ENCODE data around the gene TMIGD3. TPM values are rescaled to one million over a fixed set of nuclear protein-coding genes. Genes with fewer than 3 reads are reported as not detected.

TMIGD3 gene
- total RNA-seq, 4 donors from 2014 or later = 0.27 to 0.95 TPM; not detected in 2

DNA sequence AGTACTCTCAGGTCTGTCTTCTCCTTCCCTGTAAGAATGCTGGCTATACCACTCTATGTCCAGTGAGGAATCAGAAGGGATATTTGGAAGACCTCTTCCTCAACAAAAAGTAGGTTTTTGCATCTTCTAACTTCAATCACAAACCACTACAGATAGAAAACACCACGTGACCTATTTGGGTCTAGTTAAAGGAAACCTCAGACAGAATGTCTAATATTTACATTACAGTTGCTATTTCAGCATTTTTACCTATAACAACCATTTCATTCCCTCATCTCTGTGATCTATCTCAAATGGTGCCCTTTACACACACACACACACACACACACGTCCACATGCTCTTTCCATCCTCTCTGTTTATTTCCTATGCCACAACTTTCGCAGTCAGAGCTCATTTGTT, 7.9 kb upstream of the TMIGD3 start:
- no peaks in the 10 kb centered on the region for H3K27me3 ChIP-seq
- in situ Hi-C loops (cut with MboI; ENCODE audit: low pct_ligation_motif_present in 1 of 4, low pct_unique_long_range_greater_than_20kb in 1 of 4, low sequenced_read_pairs in 3 of 4) (loop anchor here in 1 of 4 donors (10.0 kb wide), 1 partner anchor 243 kb away; the partner anchor contains the start of gene DDX20), intact Hi-C loops (cut with DNase I; ENCODE audit: low total_unique reads) (no loop called here)
- no peak for TF ChIP-seq EP300 (IDR thresholded peaks at IDR 0.05; ENCODE audit: low read depth)
- TF ChIP-seq CTCF (IDR thresholded peaks at IDR 0.05) = no peak
- TF ChIP-seq POLR2AphosphoS5 (IDR thresholded peaks at IDR 0.05) = no peak
- no peak for TF ChIP-seq POLR2A (IDR thresholded peaks at IDR 0.05)
- no peaks in the 10 kb centered on the region for H3K36me3 ChIP-seq
- no peaks in the 10 kb centered on the region for H3K9me3 ChIP-seq
- no peak overlapping the region for H3K4me3 ChIP-seq
- H3K4me1 ChIP-seq = peaks cover 21 to 56% (median 39%) of the 10 kb centered on the region in 4 donors
- H3K27ac ChIP-seq = peak overlapping the region in 2 of 4 donors; percentile 91 to 98
- no peak for DNase-seq
- 69 to 71% methylated on average over 2 to 3 of the region's 3 CpGs for WGBS, 2 donors (ENCODE audit: low coverage in 1 of 2)

GRCh38 chr1:111509997-111510375, 6.6 kb upstream of the TMIGD3 start:
- Histone ChIP-seq H3K36me3 (no peaks in the 10 kb centered on the region), H3K27me3 (no peaks in the 10 kb centered on the region), H3K4me3 (no peak overlapping the region), H3K9me3 (no peaks in the 10 kb centered on the region), H3K27ac (peak overlapping the region; percentile 91 to 98 (median 98)), H3K4me1 (peaks cover 21 to 57% (median 38%) of the 10 kb centered on the region in 4 donors)
- WGBS, 2 donors (ENCODE audit: low coverage in 1 of 2) = 62 to 73% methylated on average over 2 to 3 of the region's 3 CpGs
- DNase-seq = no peak
- intact Hi-C loops (cut with DNase I; ENCODE audit: low total_unique reads) (loop anchor here (5.0 to 10.0 kb wide), 2 partner anchors 147 to 245 kb away; partner anchors contain the start of gene DDX20), in situ Hi-C loops (cut with MboI; ENCODE audit: low pct_ligation_motif_present in 1 of 4, low pct_unique_long_range_greater_than_20kb in 1 of 4, low sequenced_read_pairs in 3 of 4) (loop anchor here in 2 of 4 donors (10.0 kb wide), 2 partner anchors 145 to 245 kb away; partner anchors contain the start of gene DDX20 (in 2 of the 2))
- no peak for TF ChIP-seq EP300 (IDR thresholded peaks at IDR 0.05; ENCODE audit: low read depth)
- no peak for TF ChIP-seq POLR2AphosphoS5 (IDR thresholded peaks at IDR 0.05)
- TF ChIP-seq POLR2A (IDR thresholded peaks at IDR 0.05) = no peak
- no peak for TF ChIP-seq CTCF (IDR thresholded peaks at IDR 0.05)

DNA sequence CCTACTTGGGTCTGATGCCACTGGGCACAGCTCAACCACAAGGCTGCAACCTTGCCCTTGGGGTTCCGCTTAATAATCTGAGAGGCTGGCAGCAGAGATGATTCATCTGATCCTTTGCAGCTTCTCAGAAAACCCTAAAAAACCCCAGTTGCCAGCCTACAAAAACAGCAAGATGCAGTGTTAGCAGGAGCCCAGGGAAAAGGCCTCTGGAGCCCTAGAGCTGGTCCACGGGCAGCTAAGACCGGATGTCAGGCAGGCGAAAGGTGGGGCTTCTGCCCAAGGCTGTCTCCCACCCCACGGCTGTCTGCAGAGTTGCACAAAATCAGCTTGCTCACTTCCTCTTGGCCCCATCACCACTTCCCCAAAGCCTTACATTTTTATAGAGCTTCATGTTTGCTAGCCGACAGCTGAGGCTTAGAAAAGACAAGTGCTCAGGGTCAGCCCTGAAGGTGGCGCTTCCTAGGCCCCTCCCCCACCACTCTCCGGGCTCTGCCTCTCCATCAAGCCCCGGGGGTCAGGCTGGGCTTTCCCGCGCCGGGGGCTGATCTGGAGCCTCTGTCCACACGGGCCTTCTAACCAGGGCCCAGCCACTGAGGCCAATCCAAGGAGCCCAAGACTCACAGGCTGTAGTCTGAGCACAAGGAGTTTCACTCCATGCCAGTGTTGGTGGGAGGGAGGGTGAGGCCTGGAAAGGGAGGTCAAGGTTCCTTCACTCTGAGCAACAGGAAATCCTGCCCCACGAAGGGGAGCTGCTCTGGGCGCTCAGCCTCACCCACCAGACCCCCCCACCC, 4.2 kb upstream of the TMIGD3 start:
- no peak for TF ChIP-seq CTCF (IDR thresholded peaks at IDR 0.05)
- no peak for TF ChIP-seq EP300 (IDR thresholded peaks at IDR 0.05; ENCODE audit: low read depth)
- TF ChIP-seq POLR2AphosphoS5 (IDR thresholded peaks at IDR 0.05) = peak in 1 of 3 donors; percentile 21
- no peak for TF ChIP-seq POLR2A (IDR thresholded peaks at IDR 0.05)
- no peaks in the 10 kb centered on the region for H3K27me3 ChIP-seq
- peaks cover 21 to 52% (median 37%) of the 10 kb centered on the region in 4 donors for H3K4me1 ChIP-seq
- peak; percentile 84 for DNase-seq
- H3K27ac ChIP-seq = peak overlapping the region; percentile 91 to 98 (median 98)
- H3K9me3 ChIP-seq = no peaks in the 10 kb centered on the region
- 2% methylated on average over 15 of the region's 15 CpGs; no CpG with 5 or more reads in 1 of the 2 donors for WGBS, 2 donors (ENCODE audit: low coverage in 1 of 2)
- intact Hi-C loops (cut with DNase I; ENCODE audit: low total_unique reads) (loop anchor here (5.0 to 10.0 kb wide), 2 partner anchors 150 to 247 kb away; partner anchors contain the start of gene DDX20), in situ Hi-C loops (cut with MboI; ENCODE audit: low pct_ligation_motif_present in 1 of 4, low pct_unique_long_range_greater_than_20kb in 1 of 4, low sequenced_read_pairs in 3 of 4) (loop anchor here in 2 of 4 donors (10.0 kb wide), 2 partner anchors 147 to 247 kb away; partner anchors contain the start of gene DDX20 (in 1 of the 2))
- H3K36me3 ChIP-seq = no peaks in the 10 kb centered on the region
- peak overlapping the region in 3 of 4 donors; percentile 19 to 46 (median 30) for H3K4me3 ChIP-seq

- H3K9me3 ChIP-seq = no peaks in the 10 kb centered on the region
- no peak for DNase-seq
- WGBS, 2 donors (ENCODE audit: low coverage in 1 of 2) = 38 to 100% methylated on average over 1 to 2 of the region's 2 CpGs
- peaks cover 21 to 52% (median 37%) of the 10 kb centered on the region in 4 donors for H3K4me1 ChIP-seq
- in situ Hi-C loops (cut with MboI; ENCODE audit: low pct_ligation_motif_present in 1 of 4, low pct_unique_long_range_greater_than_20kb in 1 of 4, low sequenced_read_pairs in 3 of 4) (loop anchor here in 2 of 4 donors (10.0 kb wide), 2 partner anchors 148 to 248 kb away; partner anchors contain the start of gene DDX20 (in 1 of the 2)), intact Hi-C loops (cut with DNase I; ENCODE audit: low total_unique reads) (loop anchor here (5.0 to 10.0 kb wide), 2 partner anchors 151 to 248 kb away; partner anchors contain the start of gene DDX20)
- H3K4me3 ChIP-seq = no peak overlapping the region
- H3K27me3 ChIP-seq = no peaks in the 10 kb centered on the region
- H3K27ac ChIP-seq = peak overlapping the region; percentile 18 to 98 (median 76)
- no peak for TF ChIP-seq EP300 (IDR thresholded peaks at IDR 0.05; ENCODE audit: low read depth)
- TF ChIP-seq POLR2AphosphoS5 (IDR thresholded peaks at IDR 0.05) = no peak
- TF ChIP-seq POLR2A (IDR thresholded peaks at IDR 0.05) = no peak
- no peak for TF ChIP-seq CTCF (IDR thresholded peaks at IDR 0.05)
- no peaks in the 10 kb centered on the region for H3K36me3 ChIP-seq
These were observed 3.1 kb upstream of the TMIGD3 start for GRCh38 chr1:111506561-111506960.
